HG03378 (cell line): Measurements from ENCODE around the gene SOCS6.
"Not testable (repeated sequence)": the region's sequence is repeated elsewhere in the genome, so short reads cannot be mapped to it uniquely, and the experiment has no call there.

Experiments used
- ATAC-seq: cut with Tn5 transposase; IDR thresholded peaks from one replicate; pipeline ENCODE4 v1.9.1; 2021; ENCODE audit warnings: mild to moderate bottlenecking, moderate library complexity; ENCODE audit not compliant: unreplicated experiment

The SOCS6 gene

GRCh38 chr18:70288851-70289328 is at the start of gene SOCS6:
Gene SOCS6, plus strand, starts transcription at chr18:70289045. Its CDS starts 35,624 bp downstream, at chr18:70324669.
- peak; percentile 53 for ATAC-seq

GRCh38 chr18:70243131-70243929 is 45.5 kb upstream of the SOCS6 start:
- ATAC-seq, result no peak

- ATAC-seq, result no peak
These were observed 42.8 kb upstream of the SOCS6 start for GRCh38 chr18:70246061-70246466.

GRCh38 chr18:70249118-70249517 is 39.7 kb upstream of the SOCS6 start:
- ATAC-seq, result no peak

- ATAC-seq, result not testable (repeated sequence)
These were observed 39.0 kb upstream of the SOCS6 start for GRCh38 chr18:70249861-70250260.

- no peak for ATAC-seq
These were observed 38.1 kb upstream of the SOCS6 start for GRCh38 chr18:70250781-70251180.

GRCh38 chr18:70256184-70256583 is 32.7 kb upstream of the SOCS6 start:
- ATAC-seq, result no peak

GRCh38 chr18:70256994-70257393 is 31.9 kb upstream of the SOCS6 start:
- no peak for ATAC-seq

- ATAC-seq, result no peak
These were observed 30.6 kb upstream of the SOCS6 start for GRCh38 chr18:70258243-70258642.

GRCh38 chr18:70260683-70261082 is 28.2 kb upstream of the SOCS6 start:
- ATAC-seq, result no peak

- ATAC-seq, result no peak
These were observed 27.6 kb upstream of the SOCS6 start for GRCh38 chr18:70261141-70261788.

- no peak for ATAC-seq
These were observed 25.5 kb upstream of the SOCS6 start for GRCh38 chr18:70263336-70263735.

- ATAC-seq, result no peak
These were observed 17.1 kb upstream of the SOCS6 start for GRCh38 chr18:70271742-70272141.

- no peak for ATAC-seq
These were observed 15.8 kb upstream of the SOCS6 start for GRCh38 chr18:70273021-70273420.

GRCh38 chr18:70276416-70277191 is 12.2 kb upstream of the SOCS6 start:
- ATAC-seq, result no peak

- no peak for ATAC-seq
These were observed 9.4 kb upstream of the SOCS6 start for GRCh38 chr18:70279470-70279869.

GRCh38 chr18:70280007-70280925 is 8.6 kb upstream of the SOCS6 start:
- no peak for ATAC-seq

- no peak for ATAC-seq
These were observed 3.7 kb upstream of the SOCS6 start for GRCh38 chr18:70284976-70285620.

GRCh38 chr18:70287731-70288130 is 1.1 kb upstream of the SOCS6 start:
- no peak for ATAC-seq
